Bronchial epithelial cell (primary cell): ENCODE results near the gene F12. TPM values are rescaled to one million over a fixed set of nuclear protein-coding genes. Genes with fewer than 3 reads are reported as not detected.

ENCODE experiments used
- DNase-seq: peaks from one replicate; pipeline ENCODE4 v3.0.0-alpha.2; 2010; ENCODE audit warnings: low read depth
- FAIRE-seq: peaks from 2 replicates; lab custom pipeline; 2011; peaks lifted over from hg19 to GRCh38; lab: Jason Lieb, UNC
- H3K27me3 ChIP-seq: 2 replicates; pipeline ENCODE4 v1.5.1; 2011; ENCODE audit warnings: low read length; ENCODE audit not compliant: control insufficient read depth, insufficient read depth
- H3K36me3 ChIP-seq: 2 replicates; pipeline ENCODE4 v1.5.1; 2011; ENCODE audit warnings: low read length; ENCODE audit not compliant: control insufficient read depth, insufficient read depth
- H3K4me3 ChIP-seq: 2 replicates; pipeline ENCODE4 v1.5.1; 2011; ENCODE audit warnings: mild to moderate bottlenecking, low read depth, low read length, control low read depth
- total RNA-seq: library from RNA; depleted of rRNA; stranded (reverse); fragments of >200 nt; gene quantifications from 2 replicates; pipeline ENCODE4 v1.2.1, GENCODE V29; 2014
- TF ChIP-seq, protein P1 (sequence below): IDR thresholded peaks from 2 replicates; pipeline ENCODE4 v1.5.1; 2011; ENCODE audit warnings: mild to moderate bottlenecking, moderate library complexity, low read length, control low read depth, inconsistent platforms; ENCODE audit not compliant: insufficient read depth, severe bottlenecking

F12 gene
- total RNA-seq, 1 donor from 2014 or later: 7.9 TPM

DNA sequence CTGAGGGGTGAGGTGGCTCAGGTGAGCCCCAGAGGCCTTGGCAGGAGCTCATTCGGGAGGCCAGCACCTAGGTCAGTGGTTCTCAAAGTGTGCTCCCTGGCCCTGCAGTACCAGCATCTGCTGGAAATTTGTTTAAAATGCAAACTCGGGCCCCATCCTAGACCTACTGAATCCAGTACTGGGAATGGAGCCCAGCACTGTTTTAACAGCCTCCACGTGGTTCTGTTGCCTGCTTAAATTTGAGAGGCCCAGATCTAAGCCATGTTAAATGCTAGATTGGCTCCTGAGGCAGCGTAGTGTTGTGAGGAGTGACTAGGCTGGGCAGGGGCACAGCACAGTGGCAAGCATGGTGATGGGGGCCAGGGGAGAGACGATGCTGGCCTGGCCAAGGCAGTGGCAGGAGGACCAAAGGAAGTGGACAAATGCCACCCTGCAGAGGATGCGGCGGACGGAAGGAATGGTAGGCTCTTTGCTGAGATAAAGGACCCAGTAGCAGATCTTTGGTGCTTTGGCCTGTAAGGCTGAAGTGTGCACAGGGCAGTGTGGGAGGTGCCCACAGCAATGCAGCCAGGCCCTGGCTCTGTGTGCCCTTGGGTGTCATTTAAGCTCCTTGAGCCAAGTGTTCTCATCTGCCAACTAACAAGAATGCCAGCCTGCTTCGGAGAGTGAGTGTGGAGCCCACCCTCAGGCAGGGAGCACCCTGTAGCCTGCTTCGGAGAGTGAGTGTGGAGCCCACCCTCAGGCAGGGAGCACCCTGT, 41.5 kb upstream of the F12 start:
- FAIRE-seq (no peak), DNase-seq (no peak)
- Histone ChIP-seq H3K27me3 (no peaks in the 10 kb centered on the region), H3K4me3 (no peak overlapping the region), H3K36me3 (no peaks in the 10 kb centered on the region)
- TF ChIP-seq, protein P1, sequence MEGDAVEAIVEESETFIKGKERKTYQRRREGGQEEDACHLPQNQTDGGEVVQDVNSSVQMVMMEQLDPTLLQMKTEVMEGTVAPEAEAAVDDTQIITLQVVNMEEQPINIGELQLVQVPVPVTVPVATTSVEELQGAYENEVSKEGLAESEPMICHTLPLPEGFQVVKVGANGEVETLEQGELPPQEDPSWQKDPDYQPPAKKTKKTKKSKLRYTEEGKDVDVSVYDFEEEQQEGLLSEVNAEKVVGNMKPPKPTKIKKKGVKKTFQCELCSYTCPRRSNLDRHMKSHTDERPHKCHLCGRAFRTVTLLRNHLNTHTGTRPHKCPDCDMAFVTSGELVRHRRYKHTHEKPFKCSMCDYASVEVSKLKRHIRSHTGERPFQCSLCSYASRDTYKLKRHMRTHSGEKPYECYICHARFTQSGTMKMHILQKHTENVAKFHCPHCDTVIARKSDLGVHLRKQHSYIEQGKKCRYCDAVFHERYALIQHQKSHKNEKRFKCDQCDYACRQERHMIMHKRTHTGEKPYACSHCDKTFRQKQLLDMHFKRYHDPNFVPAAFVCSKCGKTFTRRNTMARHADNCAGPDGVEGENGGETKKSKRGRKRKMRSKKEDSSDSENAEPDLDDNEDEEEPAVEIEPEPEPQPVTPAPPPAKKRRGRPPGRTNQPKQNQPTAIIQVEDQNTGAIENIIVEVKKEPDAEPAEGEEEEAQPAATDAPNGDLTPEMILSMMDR: no peak

DNA sequence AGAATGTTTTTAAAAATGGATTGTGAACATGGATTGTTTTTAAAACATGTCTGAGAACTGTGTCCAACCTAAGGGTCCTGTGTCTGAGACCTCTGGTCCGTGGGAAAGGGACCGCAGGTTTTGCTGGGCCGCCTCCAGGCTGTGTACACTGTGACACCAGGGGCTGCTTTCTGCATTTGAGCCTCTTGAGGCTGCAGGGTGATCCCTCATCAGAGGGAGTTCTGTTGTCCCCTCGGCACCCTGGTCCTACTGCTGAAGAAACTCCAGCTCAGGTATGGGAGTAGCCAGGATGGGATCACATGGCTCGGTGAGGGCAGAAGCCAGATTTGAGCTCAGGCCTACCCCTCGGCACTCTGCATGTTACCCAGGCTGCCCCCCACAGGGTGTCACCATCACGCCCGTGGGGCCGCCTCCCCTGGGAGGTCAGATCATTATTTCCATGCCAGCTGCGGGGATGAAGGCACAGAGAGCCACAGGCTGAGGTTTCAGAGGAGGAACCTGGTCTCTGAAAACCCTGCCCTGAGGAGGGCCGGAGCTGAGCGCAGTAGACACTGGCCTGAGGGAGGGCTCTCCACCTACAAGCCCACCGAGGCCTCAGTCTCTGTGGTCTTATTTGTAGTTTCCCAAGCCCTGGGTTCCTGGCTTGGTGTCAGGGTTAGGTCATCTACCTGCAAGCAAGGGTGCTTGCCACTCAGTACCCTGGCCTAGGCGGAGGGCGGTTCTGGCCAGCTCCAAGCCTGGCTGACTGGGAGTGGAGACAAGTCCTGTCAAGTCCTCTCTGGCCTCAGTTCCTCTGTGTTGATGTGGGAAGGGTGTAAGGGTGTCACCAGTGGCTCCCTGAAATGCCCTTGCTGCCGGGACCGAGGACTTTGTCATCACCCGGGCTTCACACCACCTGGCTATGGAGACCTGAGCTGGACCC, 40.0 kb upstream of the F12 start:
- no peak overlapping the region for H3K4me3 ChIP-seq
- H3K36me3 ChIP-seq: no peaks in the 10 kb centered on the region
- TF ChIP-seq, protein P1: no peak
- no peak for FAIRE-seq
- no peaks in the 10 kb centered on the region for H3K27me3 ChIP-seq
- DNase-seq: peak; percentile 58

DNA sequence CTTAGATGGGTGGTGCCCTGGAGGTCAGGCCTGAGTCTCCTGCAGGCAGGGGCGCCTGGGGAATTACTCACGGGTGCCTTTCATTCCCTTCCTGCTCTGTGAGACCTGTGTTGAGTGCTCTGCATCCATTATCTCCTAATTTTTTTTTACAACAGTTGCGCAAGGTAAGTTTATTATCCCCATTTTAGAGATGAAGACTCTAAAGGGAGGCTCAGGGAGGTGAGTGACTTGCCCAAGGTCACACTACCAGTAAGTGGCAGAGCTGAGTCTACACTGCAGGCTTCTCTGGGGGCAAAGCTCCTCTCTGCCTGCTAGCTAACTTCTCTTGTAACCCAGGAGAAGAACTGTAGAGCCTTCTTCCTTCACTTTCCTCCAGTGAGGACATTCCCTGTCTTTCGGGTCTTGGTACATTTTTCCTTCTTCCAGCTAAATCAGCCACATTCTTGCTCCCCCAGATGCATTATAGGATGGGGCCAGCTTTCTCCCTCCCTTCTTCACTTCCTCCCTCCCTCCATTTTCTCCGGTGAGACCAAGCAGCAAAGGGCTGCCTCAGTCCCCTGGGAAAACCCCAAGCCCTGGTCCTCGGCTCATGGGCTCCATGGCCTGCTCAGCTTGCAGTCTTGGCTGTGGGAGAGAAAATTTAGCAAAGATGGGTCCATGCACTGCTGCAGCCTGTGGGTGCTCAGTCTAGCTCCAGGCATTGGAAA, 39.0 kb upstream of the F12 start:
- H3K36me3 ChIP-seq: no peaks in the 10 kb centered on the region
- DNase-seq (no peak), FAIRE-seq (no peak)
- no peaks in the 10 kb centered on the region for H3K27me3 ChIP-seq
- no peak overlapping the region for H3K4me3 ChIP-seq
- TF ChIP-seq, protein P1: no peak

DNA sequence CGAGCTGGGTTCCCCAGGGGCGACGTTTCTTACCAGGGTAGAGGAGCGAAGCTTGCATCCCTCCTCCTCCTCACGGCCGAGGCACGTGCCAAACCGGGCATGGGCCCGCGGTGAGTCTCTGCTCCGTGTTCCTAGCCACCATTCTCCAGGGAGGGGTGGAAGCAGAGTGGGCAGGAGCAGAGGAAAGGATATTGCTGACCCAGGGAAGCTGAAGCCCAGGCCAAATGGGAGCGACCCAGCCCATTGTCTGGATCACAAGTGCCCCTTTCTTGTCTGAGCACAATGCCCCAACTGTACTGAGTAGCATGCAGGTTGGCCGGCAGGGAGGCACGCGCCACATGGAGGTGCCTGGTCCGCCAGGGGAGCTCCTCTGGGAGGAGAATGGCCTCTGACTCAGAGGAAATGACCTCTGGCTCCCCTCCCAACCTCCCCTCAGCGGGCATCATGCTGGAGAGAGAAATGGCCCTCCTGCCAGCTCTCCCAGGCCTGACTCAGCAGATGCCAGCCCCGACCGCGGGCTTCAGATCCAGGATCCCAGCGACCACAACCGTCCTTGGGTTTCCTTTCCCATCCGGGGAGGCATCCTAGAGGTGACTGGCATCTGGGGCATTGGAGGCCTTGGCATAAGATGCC, 38.4 kb upstream of the F12 start:
- Histone ChIP-seq H3K36me3 (no peaks in the 10 kb centered on the region), H3K27me3 (no peaks in the 10 kb centered on the region), H3K4me3 (peak overlapping the region; percentile 48)
- DNase-seq: peak; percentile 66
- TF ChIP-seq, protein P1: no peak
- FAIRE-seq: no peak

DNA sequence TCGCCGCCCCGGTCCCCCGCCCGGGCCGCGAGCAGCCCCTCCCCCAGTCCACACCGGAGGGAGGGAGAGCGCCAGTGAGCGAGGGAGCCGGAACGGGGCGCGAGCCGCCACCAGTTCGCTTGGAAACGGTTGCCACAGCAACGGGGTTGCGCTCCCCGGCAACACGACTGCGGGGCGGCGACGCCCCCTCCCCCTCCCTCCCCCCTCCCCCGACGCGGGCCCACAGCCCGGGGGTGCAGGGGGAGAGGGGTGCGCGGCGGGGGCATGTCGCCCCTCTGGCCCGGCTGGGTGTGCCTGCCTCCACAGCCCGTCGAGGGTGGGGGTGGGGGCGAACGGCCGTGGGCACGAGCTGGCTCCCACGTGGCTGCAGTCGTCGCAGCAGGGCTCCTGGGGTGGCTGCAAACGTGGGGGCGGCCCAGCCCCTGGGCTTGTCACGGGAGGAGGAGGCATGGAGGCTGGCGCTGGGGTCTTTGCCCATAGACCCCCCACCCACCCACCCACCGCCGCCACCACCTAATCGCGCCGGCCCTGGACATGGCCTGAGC, 37.8 kb upstream of the F12 start:
- no peak for DNase-seq
- no peaks in the 10 kb centered on the region for H3K36me3 ChIP-seq
- TF ChIP-seq, protein P1: no peak

More for the DNA sequence above, 37.8 kb upstream of the F12 start:
- FAIRE-seq: no peak
- Histone ChIP-seq H3K4me3 (peak overlapping the region; percentile 48), H3K27me3 (no peaks in the 10 kb centered on the region)
